ENCODE results near the gene ZBTB8A.
"Not testable (repeated sequence)": the region's sequence is repeated elsewhere in the genome, so short reads cannot be mapped to it uniquely, and the experiment has no call there.

DNA sequence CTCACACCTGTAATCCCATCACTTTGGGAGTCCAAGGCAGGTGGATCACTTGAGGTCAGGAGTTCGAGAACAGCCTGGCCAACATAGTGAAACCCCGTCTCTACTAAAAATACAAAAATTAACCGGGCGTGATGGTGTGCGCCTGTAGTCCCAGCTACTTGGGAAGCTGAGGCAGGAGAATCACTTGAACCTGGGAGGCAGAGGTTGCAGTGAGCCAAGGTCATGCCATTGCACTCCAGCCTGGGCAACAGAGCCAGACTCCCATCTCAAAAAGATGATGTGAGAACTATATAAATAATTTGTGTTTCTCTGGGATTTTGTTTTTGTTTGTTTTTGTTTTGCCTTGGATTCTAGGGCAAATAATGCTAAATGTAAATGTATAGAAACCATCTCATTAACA lies 17.8 kb downstream of the ZBTB8A start:
- TF ChIP-seq, protein P1, sequence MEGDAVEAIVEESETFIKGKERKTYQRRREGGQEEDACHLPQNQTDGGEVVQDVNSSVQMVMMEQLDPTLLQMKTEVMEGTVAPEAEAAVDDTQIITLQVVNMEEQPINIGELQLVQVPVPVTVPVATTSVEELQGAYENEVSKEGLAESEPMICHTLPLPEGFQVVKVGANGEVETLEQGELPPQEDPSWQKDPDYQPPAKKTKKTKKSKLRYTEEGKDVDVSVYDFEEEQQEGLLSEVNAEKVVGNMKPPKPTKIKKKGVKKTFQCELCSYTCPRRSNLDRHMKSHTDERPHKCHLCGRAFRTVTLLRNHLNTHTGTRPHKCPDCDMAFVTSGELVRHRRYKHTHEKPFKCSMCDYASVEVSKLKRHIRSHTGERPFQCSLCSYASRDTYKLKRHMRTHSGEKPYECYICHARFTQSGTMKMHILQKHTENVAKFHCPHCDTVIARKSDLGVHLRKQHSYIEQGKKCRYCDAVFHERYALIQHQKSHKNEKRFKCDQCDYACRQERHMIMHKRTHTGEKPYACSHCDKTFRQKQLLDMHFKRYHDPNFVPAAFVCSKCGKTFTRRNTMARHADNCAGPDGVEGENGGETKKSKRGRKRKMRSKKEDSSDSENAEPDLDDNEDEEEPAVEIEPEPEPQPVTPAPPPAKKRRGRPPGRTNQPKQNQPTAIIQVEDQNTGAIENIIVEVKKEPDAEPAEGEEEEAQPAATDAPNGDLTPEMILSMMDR (IDR thresholded peaks at IDR 0.05) = not testable (repeated sequence)
- TF ChIP-seq POLR2A (IDR thresholded peaks at IDR 0.05); EP300 (IDR thresholded peaks at IDR 0.05; ENCODE audit: low read depth): not testable (repeated sequence)

All from transverse colon (tissue), 3 donors.